RWPE1 (cell line): ENCODE measurements around the gene PPP3R1.

Experiments
- CTCF ChIA-PET: fragments of 350-600 bp; sonication (Branson Sonifier 250); formaldehyde crosslinking; extraction: SDS; loops from one replicate; lab custom pipeline; 2021; lab: Yijun Ruan, JAX
- POLR2A ChIA-PET: fragments of 400-600 bp; formaldehyde crosslinking; extraction: SDS; loops from one replicate; lab custom pipeline; 2020; ENCODE audit warnings: antibody characterized with exemption; ENCODE audit not compliant: low non-redundant PET; lab: Yijun Ruan, JAX
- DNase-seq: peaks from one replicate; pipeline ENCODE4 v3.0.0; 2012; ENCODE audit warnings: low spot score
- H3K27ac ChIP-seq: fragments of 450-650 bp; 2 replicates; pipeline ENCODE4 v1.5.1; 2017
- CTCF ChIP-seq: fragments of 450-650 bp; conservative IDR thresholded peaks from 2 replicates; pipeline ENCODE4 v1.5.1; 2017; ENCODE audit warnings: low read depth, mild to moderate bottlenecking

PPP3R1 gene

GRCh38 chr2:68272246-68272994 is 20.1 kb upstream of the PPP3R1 start:
- ChIA-PET CTCF (interaction anchor here (0.6 to 1.1 kb wide), 4 partner anchors 17 to 1165 kb away, joined by 3 read pairs; partner anchors contain the start of gene NFU1), POLR2A (no interaction called here)
- no peak for DNase-seq
- no peak for TF ChIP-seq CTCF
- no peak overlapping the region for H3K27ac ChIP-seq

- DNase-seq, result no peak
- ChIA-PET POLR2A (no interaction called here), CTCF (no interaction called here)
- H3K27ac ChIP-seq, result no peak overlapping the region
- no peak for TF ChIP-seq CTCF
These were observed 14.3 kb upstream of the PPP3R1 start for GRCh38 chr2:68266655-68267054.

GRCh38 chr2:68263632-68264031 is 11.3 kb upstream of the PPP3R1 start:
- no peak overlapping the region for H3K27ac ChIP-seq
- CTCF ChIA-PET, result no interaction called here
- TF ChIP-seq CTCF, result no peak
- no peak for DNase-seq
- POLR2A ChIA-PET, result no interaction called here

GRCh38 chr2:68258851-68259250 is 6.5 kb upstream of the PPP3R1 start:
- POLR2A ChIA-PET, result no interaction called here
- H3K27ac ChIP-seq, result no peak overlapping the region
- CTCF ChIA-PET, result no interaction called here
- DNase-seq, result no peak
- no peak for TF ChIP-seq CTCF

GRCh38 chr2:68256093-68256450 is 3.7 kb upstream of the PPP3R1 start:
- no peak for DNase-seq
- ChIA-PET POLR2A (no interaction called here), CTCF (no interaction called here)

More at GRCh38 chr2:68256093-68256450, 3.7 kb upstream of the PPP3R1 start:
- no peak overlapping the region for H3K27ac ChIP-seq
- no peak for TF ChIP-seq CTCF
